ENCODE data around the gene EFCAB9.
"Not testable (repeated sequence)": the region's sequence is repeated elsewhere in the genome, so short reads cannot be mapped to it uniquely, and the experiment has no call there.

Gene EFCAB9

GRCh38 chr5:172150514-172151425, 43.2 kb upstream of the EFCAB9 start:
- TF ChIP-seq EZH2 (IDR thresholded peaks at IDR 0.05) (no peak), FOXP2 (optimal IDR thresholded peaks at IDR 0.05; ENCODE audit: control extremely low read depth, extremely low read length, insufficient read depth) (no peak), POLR2AphosphoS5 (IDR thresholded peaks at IDR 0.05; ENCODE audit: borderline replicate concordance, low read depth, low read length) (no peak)
- Histone ChIP-seq H3K4me3 (no peak overlapping the region), H3K9me3 (ENCODE audit: low read depth, low read length) (no peaks in the 10 kb centered on the region), H3K27ac (no peak overlapping the region), H3K9ac (ENCODE audit: insufficient read length) (no peak overlapping the region), H3K36me3 (ENCODE audit: insufficient read depth, low read length) (no peaks in the 10 kb centered on the region)
- no peak for DNase-seq (ENCODE audit: low read depth, low spot score)

- H3K27ac ChIP-seq: no peak overlapping the region
- H3K9me3 ChIP-seq (ENCODE audit: low read depth, low read length): no peaks in the 10 kb centered on the region
- H3K36me3 ChIP-seq (ENCODE audit: insufficient read depth, low read length): no peaks in the 10 kb centered on the region
- no peak overlapping the region for H3K4me3 ChIP-seq
- H3K9ac ChIP-seq (ENCODE audit: insufficient read length): no peak overlapping the region
- no peak for TF ChIP-seq POLR2AphosphoS5 (IDR thresholded peaks at IDR 0.05; ENCODE audit: borderline replicate concordance, low read depth, low read length)
- no peak for TF ChIP-seq EZH2 (IDR thresholded peaks at IDR 0.05)
- TF ChIP-seq FOXP2 (optimal IDR thresholded peaks at IDR 0.05; ENCODE audit: control extremely low read depth, extremely low read length, insufficient read depth): no peak
- no peak for DNase-seq (ENCODE audit: low read depth, low spot score)
Observed at GRCh38 chr5:172151661-172152210, 42.2 kb upstream of the EFCAB9 start.

DNA sequence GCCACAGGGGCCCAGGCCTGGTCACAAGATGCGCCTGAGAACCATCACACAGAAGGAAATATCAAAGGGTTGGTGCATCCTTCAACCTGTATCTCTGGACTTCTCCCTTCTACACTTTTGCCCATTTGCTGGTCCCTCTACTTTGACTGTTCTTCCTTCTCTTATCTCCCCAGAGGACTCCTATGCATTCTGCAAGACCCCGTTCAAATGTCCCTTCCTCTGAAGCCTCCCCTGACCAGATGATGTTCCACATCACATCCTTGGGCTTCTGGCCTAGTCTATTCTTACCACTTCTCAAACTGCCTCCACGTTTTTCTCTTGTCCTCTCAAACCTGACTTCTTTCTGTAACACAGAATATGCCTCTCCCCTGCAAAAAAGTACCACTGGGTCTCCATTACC, 40.3 kb upstream of the EFCAB9 start:
- TF ChIP-seq FOXP2 (optimal IDR thresholded peaks at IDR 0.05; ENCODE audit: control extremely low read depth, extremely low read length, insufficient read depth) (no peak), POLR2AphosphoS5 (IDR thresholded peaks at IDR 0.05; ENCODE audit: borderline replicate concordance, low read depth, low read length) (no peak), EZH2 (IDR thresholded peaks at IDR 0.05) (no peak)
- H3K36me3 ChIP-seq (ENCODE audit: insufficient read depth, low read length): no peaks in the 10 kb centered on the region
- no peak overlapping the region for H3K4me3 ChIP-seq
- no peak overlapping the region for H3K27ac ChIP-seq
- no peak overlapping the region for H3K9ac ChIP-seq (ENCODE audit: insufficient read length)
- H3K9me3 ChIP-seq (ENCODE audit: low read depth, low read length): no peaks in the 10 kb centered on the region
- no peak for DNase-seq (ENCODE audit: low read depth, low spot score)

GRCh38 chr5:172155101-172155500, 38.9 kb upstream of the EFCAB9 start:
- not testable (repeated sequence) for H3K9ac ChIP-seq (ENCODE audit: insufficient read length); H3K9me3 ChIP-seq (ENCODE audit: low read depth, low read length); H3K4me3 ChIP-seq; DNase-seq (ENCODE audit: low read depth, low spot score); H3K27ac ChIP-seq; H3K36me3 ChIP-seq (ENCODE audit: insufficient read depth, low read length)

DNA sequence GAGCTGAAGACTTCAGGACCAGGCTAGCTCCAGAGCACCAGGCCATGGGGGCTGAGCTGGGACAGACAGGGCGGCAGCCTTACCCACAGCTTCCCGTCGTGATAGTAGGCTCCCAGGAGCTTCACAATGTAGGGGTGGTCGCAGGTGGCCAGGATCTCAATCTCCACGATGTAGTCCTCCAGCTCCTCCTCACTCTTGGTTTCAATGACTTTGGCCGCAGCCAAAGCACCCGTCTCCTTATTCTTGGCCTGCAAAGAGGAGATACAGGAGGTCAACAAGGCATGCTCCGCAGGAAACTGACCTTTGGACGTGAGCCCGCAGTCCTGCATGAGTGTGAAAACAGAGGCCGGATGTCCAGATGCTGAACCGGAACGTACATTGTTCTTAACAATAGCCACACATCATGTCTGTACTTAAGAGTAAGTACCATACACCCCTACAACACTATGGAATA, 37.4 kb upstream of the EFCAB9 start:
- no peak overlapping the region for H3K4me3 ChIP-seq
- no peaks in the 10 kb centered on the region for H3K9me3 ChIP-seq (ENCODE audit: low read depth, low read length)
- DNase-seq (ENCODE audit: low read depth, low spot score): no peak
- H3K27ac ChIP-seq: no peak overlapping the region
- TF ChIP-seq EZH2 (IDR thresholded peaks at IDR 0.05) (no peak), POLR2AphosphoS5 (IDR thresholded peaks at IDR 0.05; ENCODE audit: borderline replicate concordance, low read depth, low read length) (no peak), FOXP2 (optimal IDR thresholded peaks at IDR 0.05; ENCODE audit: control extremely low read depth, extremely low read length, insufficient read depth) (no peak)
- H3K9ac ChIP-seq (ENCODE audit: insufficient read length): no peak overlapping the region
- H3K36me3 ChIP-seq (ENCODE audit: insufficient read depth, low read length): no peaks in the 10 kb centered on the region

GRCh38 chr5:172159016-172159415, 35.0 kb upstream of the EFCAB9 start:
- no peaks in the 10 kb centered on the region for H3K36me3 ChIP-seq (ENCODE audit: insufficient read depth, low read length)
- no peak for DNase-seq (ENCODE audit: low read depth, low spot score)
- no peak overlapping the region for H3K27ac ChIP-seq
- no peaks in the 10 kb centered on the region for H3K9me3 ChIP-seq (ENCODE audit: low read depth, low read length)
- H3K9ac ChIP-seq (ENCODE audit: insufficient read length): no peak overlapping the region
- H3K4me3 ChIP-seq: no peak overlapping the region
- TF ChIP-seq EZH2 (IDR thresholded peaks at IDR 0.05) (no peak), FOXP2 (optimal IDR thresholded peaks at IDR 0.05; ENCODE audit: control extremely low read depth, extremely low read length, insufficient read depth) (no peak), POLR2AphosphoS5 (IDR thresholded peaks at IDR 0.05; ENCODE audit: borderline replicate concordance, low read depth, low read length) (no peak)

- Histone ChIP-seq H3K9me3 (ENCODE audit: low read depth, low read length) (no peaks in the 10 kb centered on the region), H3K27ac (no peak overlapping the region)
- DNase-seq (ENCODE audit: low read depth, low spot score): no peak
Observed at GRCh38 chr5:172160506-172160905, 33.5 kb upstream of the EFCAB9 start.

DNA sequence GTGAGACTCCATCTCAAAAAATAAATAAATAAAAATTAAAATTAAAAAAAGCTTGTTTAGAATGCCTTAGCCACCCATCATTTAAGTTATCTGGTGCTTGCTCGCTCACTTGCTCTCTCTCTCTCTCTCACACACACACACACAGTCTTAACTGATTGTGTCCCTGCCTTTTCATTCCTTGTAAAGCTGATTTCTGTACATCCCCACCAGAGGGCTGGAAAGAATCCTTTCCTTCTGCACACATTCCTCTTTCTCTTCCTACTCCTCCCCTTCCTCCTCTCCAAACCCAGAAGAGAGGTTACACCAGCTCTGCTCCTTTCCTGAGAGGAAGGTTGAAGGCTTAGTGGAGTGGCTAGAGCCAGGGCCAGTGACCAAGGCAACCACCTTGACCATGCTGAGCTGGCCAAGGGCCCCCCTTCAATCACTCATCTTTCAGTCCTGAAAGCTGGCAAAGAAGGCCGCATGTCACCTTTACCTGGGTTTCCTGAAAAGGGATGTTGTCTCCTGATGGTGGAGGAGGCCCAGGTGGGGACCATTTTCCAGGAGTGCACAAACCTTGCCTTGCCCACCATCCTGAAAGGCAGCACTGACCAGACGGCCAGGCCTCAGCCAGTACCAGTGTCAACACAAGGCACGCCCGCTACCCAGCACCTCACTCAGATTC, 31.5 kb upstream of the EFCAB9 start:
- H3K4me3 ChIP-seq: no peak overlapping the region
- no peak overlapping the region for H3K27ac ChIP-seq
- DNase-seq (ENCODE audit: low read depth, low spot score): no peak

More at GRCh38 chr5:172160506-172160905, 33.5 kb upstream of the EFCAB9 start:
- Histone ChIP-seq H3K9ac (ENCODE audit: insufficient read length) (no peak overlapping the region), H3K4me3 (no peak overlapping the region), H3K36me3 (ENCODE audit: insufficient read depth, low read length) (no peaks in the 10 kb centered on the region)
- TF ChIP-seq FOXP2 (optimal IDR thresholded peaks at IDR 0.05; ENCODE audit: control extremely low read depth, extremely low read length, insufficient read depth) (no peak), EZH2 (IDR thresholded peaks at IDR 0.05) (no peak), POLR2AphosphoS5 (IDR thresholded peaks at IDR 0.05; ENCODE audit: borderline replicate concordance, low read depth, low read length) (no peak)

More for the DNA sequence above, 31.5 kb upstream of the EFCAB9 start:
- Histone ChIP-seq H3K36me3 (ENCODE audit: insufficient read depth, low read length) (no peaks in the 10 kb centered on the region), H3K9ac (ENCODE audit: insufficient read length) (no peak overlapping the region), H3K9me3 (ENCODE audit: low read depth, low read length) (no peaks in the 10 kb centered on the region)
- no peak for TF ChIP-seq POLR2AphosphoS5 (IDR thresholded peaks at IDR 0.05; ENCODE audit: borderline replicate concordance, low read depth, low read length)
- TF ChIP-seq FOXP2 (optimal IDR thresholded peaks at IDR 0.05; ENCODE audit: control extremely low read depth, extremely low read length, insufficient read depth): no peak
- TF ChIP-seq EZH2 (IDR thresholded peaks at IDR 0.05): no peak
